ENCODE results near the gene COL5A1.

The COL5A1 gene

GRCh38 chr9:134892820-134893420 lies 251.3 kb downstream of the COL5A1 start:
- DNase-seq (ENCODE audit: low read depth in 2 of 2) = no peak
